ENCODE measurements around the gene PCSK7.

DNA sequence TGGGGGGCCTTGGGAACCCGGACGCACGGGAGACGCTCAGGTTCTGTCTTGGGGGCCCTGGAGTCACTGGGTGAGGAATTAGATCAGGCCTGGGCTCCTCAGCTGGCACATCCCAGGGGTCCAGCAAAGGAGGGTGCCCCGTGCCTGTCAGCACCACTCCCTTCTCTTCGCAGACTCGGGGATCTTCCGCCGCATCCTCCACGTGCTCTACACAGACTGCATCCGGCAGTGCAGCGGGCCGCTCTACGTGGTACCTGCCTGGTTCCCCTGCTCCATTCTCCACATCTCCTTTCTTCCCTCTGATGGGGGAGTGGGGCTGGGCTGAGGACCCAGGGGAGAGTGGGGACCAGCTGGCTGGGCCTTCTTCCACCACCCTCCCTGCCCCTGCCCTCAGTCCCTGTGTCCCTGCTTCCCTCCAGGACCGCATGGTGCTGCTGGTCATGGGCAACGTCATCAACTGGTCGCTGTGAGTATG lies 39.4 kb downstream of the PCSK7 start:
- no peak for TF ChIP-seq CTCF (IDR thresholded peaks at IDR 0.05)
- no peak for TF ChIP-seq POLR2A (IDR thresholded peaks at IDR 0.05)
